ENCODE data around the gene SALL2.
A peak's percentile ranks its signal among the peaks of the same experiment; 100 is the strongest.

SALL2 gene

GRCh38 chr14:21475767-21476522, 50.2 kb downstream of the SALL2 start:
- Histone ChIP-seq H3K36me3 (ENCODE audit: control insufficient read depth, insufficient read depth, low read length, severe bottlenecking) (peaks cover 24% of the 10 kb centered on the region), H3K9ac (ENCODE audit: low read length) (peak overlapping the region; percentile 88), H3K4me3 (ENCODE audit: low read length) (peak overlapping the region; percentile 92), H3K27me3 (replicated peaks; ENCODE audit: control insufficient read depth, insufficient read depth, low read length) (no peaks in the 10 kb centered on the region), H3K4me1 (ENCODE audit: control insufficient read depth, insufficient read depth, low read length) (peaks cover 19% of the 10 kb centered on the region), H3K9me3 (ENCODE audit: control insufficient read depth, low read length) (no peaks in the 10 kb centered on the region)
- DNase-seq (ENCODE audit: low read depth): no peak
